ENCODE data around the gene DMRTC2.

DMRTC2 gene

GRCh38 chr19:41837981-41838708, 6.7 kb upstream of the DMRTC2 start:
- no CpG with 5 or more reads among the region's 13 CpGs for WGBS (ENCODE audit: extremely low coverage, insufficient coverage, low lambda C conversion rate)
- no peak overlapping the region for H3K4me2 ChIP-seq (ENCODE audit: low read length)

GRCh38 chr19:41839211-41839610, 5.6 kb upstream of the DMRTC2 start:
- H3K27ac ChIP-seq (ENCODE audit: low read depth, low read length), result no peak overlapping the region
- H2BK120ac ChIP-seq (ENCODE audit: low read depth, low read length), result no peak overlapping the region
- no peak overlapping the region for H2AK5ac ChIP-seq (ENCODE audit: low read length)
- no peak overlapping the region for H4K5ac ChIP-seq (ENCODE audit: low read length)
- H3K4me2 ChIP-seq (ENCODE audit: low read length), result no peak overlapping the region
- H3K79me2 ChIP-seq (ENCODE audit: control insufficient read depth, insufficient read depth, low read length), result no peaks in the 10 kb centered on the region
- H3K56ac ChIP-seq (ENCODE audit: low read length), result no peak overlapping the region
- H2BK5ac ChIP-seq (ENCODE audit: low read length), result no peak overlapping the region
- whole genome bisulfite sequencing (ENCODE audit: extremely low coverage, insufficient coverage, low lambda C conversion rate), result no CpG with 5 or more reads among the region's 2 CpGs
- H2BK15ac ChIP-seq (replicated peaks; ENCODE audit: low read depth), result no peak overlapping the region
- no peaks in the 10 kb centered on the region for H3K79me1 ChIP-seq (ENCODE audit: low read length)
- H3K4ac ChIP-seq (ENCODE audit: low read depth, low read length), result no peak overlapping the region
- no peaks in the 10 kb centered on the region for H3K27me3 ChIP-seq (ENCODE audit: insufficient read depth, low read length, poor library complexity)
- no peak overlapping the region for H4K8ac ChIP-seq (ENCODE audit: low read depth, low read length)
- no peaks in the 10 kb centered on the region for H3K36me3 ChIP-seq (ENCODE audit: control insufficient read depth, insufficient read depth, low read length)
- no peak overlapping the region for H3K18ac ChIP-seq (ENCODE audit: low read length)
- no peaks in the 10 kb centered on the region for H3K4me1 ChIP-seq (ENCODE audit: control insufficient read depth, low read depth, low read length)
- no peak overlapping the region for H3K23ac ChIP-seq (ENCODE audit: low read length)
- H3K9ac ChIP-seq (ENCODE audit: low read length), result no peak overlapping the region
- no peak for DNase-seq
- no peak overlapping the region for H3K4me3 ChIP-seq (ENCODE audit: low read length)

More at GRCh38 chr19:41837981-41838708, 6.7 kb upstream of the DMRTC2 start:
- no peaks in the 10 kb centered on the region for H3K79me1 ChIP-seq (ENCODE audit: low read length)
- H4K8ac ChIP-seq (ENCODE audit: low read depth, low read length), result no peak overlapping the region
- H2BK15ac ChIP-seq (replicated peaks; ENCODE audit: low read depth), result no peak overlapping the region
- H3K9ac ChIP-seq (ENCODE audit: low read length), result no peak overlapping the region
- H3K4me3 ChIP-seq (ENCODE audit: low read length), result no peak overlapping the region
- H3K23ac ChIP-seq (ENCODE audit: low read length), result no peak overlapping the region
- no peak overlapping the region for H2BK5ac ChIP-seq (ENCODE audit: low read length)
- no peaks in the 10 kb centered on the region for H3K27me3 ChIP-seq (ENCODE audit: insufficient read depth, low read length, poor library complexity)
- no peaks in the 10 kb centered on the region for H3K79me2 ChIP-seq (ENCODE audit: control insufficient read depth, insufficient read depth, low read length)
- H3K27ac ChIP-seq (ENCODE audit: low read depth, low read length), result no peak overlapping the region
- no peak for DNase-seq
- no peaks in the 10 kb centered on the region for H3K4me1 ChIP-seq (ENCODE audit: control insufficient read depth, low read depth, low read length)
- no peak overlapping the region for H3K4ac ChIP-seq (ENCODE audit: low read depth, low read length)
- no peak overlapping the region for H2BK120ac ChIP-seq (ENCODE audit: low read depth, low read length)
- no peak overlapping the region for H2AK5ac ChIP-seq (ENCODE audit: low read length)
- no peak overlapping the region for H3K18ac ChIP-seq (ENCODE audit: low read length)
- no peak overlapping the region for H4K5ac ChIP-seq (ENCODE audit: low read length)
- no peak overlapping the region for H3K56ac ChIP-seq (ENCODE audit: low read length)
- no peaks in the 10 kb centered on the region for H3K36me3 ChIP-seq (ENCODE audit: control insufficient read depth, insufficient read depth, low read length)

GRCh38 chr19:41843371-41843770, 1.5 kb upstream of the DMRTC2 start:
- H2BK5ac ChIP-seq (ENCODE audit: low read length), result no peak overlapping the region

GRCh38 chr19:41844601-41845000, 241 bp upstream of the DMRTC2 start, which contains the start of gene LYPD4:
Gene LYPD4, minus strand, starts transcription at chr19:41844683. Its CDS starts 5,398 bp downstream, at chr19:41839285.
- H3K27me3 ChIP-seq (ENCODE audit: insufficient read depth, low read length, poor library complexity), result no peaks in the 10 kb centered on the region
- no peak within 1 kb of the TSS for H3K4me3 ChIP-seq (ENCODE audit: low read length)
- H4K8ac ChIP-seq (ENCODE audit: low read depth, low read length), result no peak within 1 kb of the TSS
- no peak within 1 kb of the TSS for H3K9ac ChIP-seq (ENCODE audit: low read length)
- H3K36me3 ChIP-seq (ENCODE audit: control insufficient read depth, insufficient read depth, low read length), result no peaks in the 10 kb centered on the region
- no peaks in the 10 kb centered on the region for H3K4me1 ChIP-seq (ENCODE audit: control insufficient read depth, low read depth, low read length)
- H2AK5ac ChIP-seq (ENCODE audit: low read length), result no peak within 1 kb of the TSS
- no peak within 1 kb of the TSS for H3K56ac ChIP-seq (ENCODE audit: low read length)
- H2BK15ac ChIP-seq (replicated peaks; ENCODE audit: low read depth), result no peak within 1 kb of the TSS
- no peak within 1 kb of the TSS for H3K27ac ChIP-seq (ENCODE audit: low read depth, low read length)
- DNase-seq, result no peak
- WGBS (ENCODE audit: extremely low coverage, insufficient coverage, low lambda C conversion rate), result no CpG with 5 or more reads among the region's 30 CpGs
- no peak within 1 kb of the TSS for H4K5ac ChIP-seq (ENCODE audit: low read length)
- H3K4me2 ChIP-seq (ENCODE audit: low read length), result no peak within 1 kb of the TSS
- no peak within 1 kb of the TSS for H3K23ac ChIP-seq (ENCODE audit: low read length)
- no peak within 1 kb of the TSS for H2BK120ac ChIP-seq (ENCODE audit: low read depth, low read length)
- no peak within 1 kb of the TSS for H2BK5ac ChIP-seq (ENCODE audit: low read length)
- H3K79me2 ChIP-seq (ENCODE audit: control insufficient read depth, insufficient read depth, low read length), result no peaks in the 10 kb centered on the region
- no peak within 1 kb of the TSS for H3K18ac ChIP-seq (ENCODE audit: low read length)
- H3K79me1 ChIP-seq (ENCODE audit: low read length), result no peaks in the 10 kb centered on the region
- H3K4ac ChIP-seq (ENCODE audit: low read depth, low read length), result no peak within 1 kb of the TSS

More at GRCh38 chr19:41843371-41843770, 1.5 kb upstream of the DMRTC2 start:
- Histone ChIP-seq H3K27ac (ENCODE audit: low read depth, low read length) (no peak overlapping the region), H3K23ac (ENCODE audit: low read length) (no peak overlapping the region), H3K4ac (ENCODE audit: low read depth, low read length) (no peak overlapping the region), H3K79me1 (ENCODE audit: low read length) (no peaks in the 10 kb centered on the region), H2AK5ac (ENCODE audit: low read length) (no peak overlapping the region), H3K27me3 (ENCODE audit: insufficient read depth, low read length, poor library complexity) (no peaks in the 10 kb centered on the region), H4K5ac (ENCODE audit: low read length) (no peak overlapping the region), H3K79me2 (ENCODE audit: control insufficient read depth, insufficient read depth, low read length) (no peaks in the 10 kb centered on the region), H3K4me2 (ENCODE audit: low read length) (no peak overlapping the region), H3K4me1 (ENCODE audit: control insufficient read depth, low read depth, low read length) (no peaks in the 10 kb centered on the region), H3K18ac (ENCODE audit: low read length) (no peak overlapping the region), H2BK15ac (replicated peaks; ENCODE audit: low read depth) (no peak overlapping the region), H2BK120ac (ENCODE audit: low read depth, low read length) (no peak overlapping the region), H3K9ac (ENCODE audit: low read length) (no peak overlapping the region), H3K56ac (ENCODE audit: low read length) (no peak overlapping the region), H3K36me3 (ENCODE audit: control insufficient read depth, insufficient read depth, low read length) (no peaks in the 10 kb centered on the region), H4K8ac (ENCODE audit: low read depth, low read length) (no peak overlapping the region), H3K4me3 (ENCODE audit: low read length) (no peak overlapping the region)
- WGBS (ENCODE audit: extremely low coverage, insufficient coverage, low lambda C conversion rate), result no CpG with 5 or more reads among the region's 7 CpGs
- DNase-seq, result no peak

- Histone ChIP-seq H3K23ac (ENCODE audit: low read length) (no peak overlapping the region), H3K4me1 (ENCODE audit: control insufficient read depth, low read depth, low read length) (no peaks in the 10 kb centered on the region), H4K8ac (ENCODE audit: low read depth, low read length) (no peak overlapping the region), H3K56ac (ENCODE audit: low read length) (no peak overlapping the region), H3K18ac (ENCODE audit: low read length) (no peak overlapping the region), H3K27ac (ENCODE audit: low read depth, low read length) (no peak overlapping the region), H3K4me3 (ENCODE audit: low read length) (no peak overlapping the region), H3K79me2 (ENCODE audit: control insufficient read depth, insufficient read depth, low read length) (no peaks in the 10 kb centered on the region), H3K27me3 (ENCODE audit: insufficient read depth, low read length, poor library complexity) (no peaks in the 10 kb centered on the region), H2AK5ac (ENCODE audit: low read length) (no peak overlapping the region), H3K4me2 (ENCODE audit: low read length) (no peak overlapping the region), H2BK120ac (ENCODE audit: low read depth, low read length) (no peak overlapping the region), H3K9ac (ENCODE audit: low read length) (no peak overlapping the region), H3K4ac (ENCODE audit: low read depth, low read length) (no peak overlapping the region), H4K5ac (ENCODE audit: low read length) (no peak overlapping the region), H2BK5ac (ENCODE audit: low read length) (no peak overlapping the region), H2BK15ac (replicated peaks; ENCODE audit: low read depth) (no peak overlapping the region), H3K79me1 (ENCODE audit: low read length) (no peaks in the 10 kb centered on the region), H3K36me3 (ENCODE audit: control insufficient read depth, insufficient read depth, low read length) (no peaks in the 10 kb centered on the region)
- DNase-seq, result no peak
- WGBS (ENCODE audit: extremely low coverage, insufficient coverage, low lambda C conversion rate), result no CpG with 5 or more reads among the region's 23 CpGs
These were observed 279 bp downstream of the DMRTC2 start for GRCh38 chr19:41845051-41845590.

All from mesendoderm (in vitro differentiated cells).